Activated gamma-delta T cell (primary cell): ENCODE results near the gene B3GNT4.
"Not testable (repeated sequence)": the region's sequence is repeated elsewhere in the genome, so short reads cannot be mapped to it uniquely, and the experiment has no call there.

ENCODE experiments used
- DNase-seq: peaks from one replicate; lab custom pipeline; 2025; lab: John Stamatoyannopoulos, UW
- total RNA-seq, 2 donors: gene quantifications; one replicate each; lab custom pipeline; 2026; lab: John Stamatoyannopoulos, UW

Gene B3GNT4
- total RNA-seq = 0.36 to 0.48 reads per million in 2 donors

DNA sequence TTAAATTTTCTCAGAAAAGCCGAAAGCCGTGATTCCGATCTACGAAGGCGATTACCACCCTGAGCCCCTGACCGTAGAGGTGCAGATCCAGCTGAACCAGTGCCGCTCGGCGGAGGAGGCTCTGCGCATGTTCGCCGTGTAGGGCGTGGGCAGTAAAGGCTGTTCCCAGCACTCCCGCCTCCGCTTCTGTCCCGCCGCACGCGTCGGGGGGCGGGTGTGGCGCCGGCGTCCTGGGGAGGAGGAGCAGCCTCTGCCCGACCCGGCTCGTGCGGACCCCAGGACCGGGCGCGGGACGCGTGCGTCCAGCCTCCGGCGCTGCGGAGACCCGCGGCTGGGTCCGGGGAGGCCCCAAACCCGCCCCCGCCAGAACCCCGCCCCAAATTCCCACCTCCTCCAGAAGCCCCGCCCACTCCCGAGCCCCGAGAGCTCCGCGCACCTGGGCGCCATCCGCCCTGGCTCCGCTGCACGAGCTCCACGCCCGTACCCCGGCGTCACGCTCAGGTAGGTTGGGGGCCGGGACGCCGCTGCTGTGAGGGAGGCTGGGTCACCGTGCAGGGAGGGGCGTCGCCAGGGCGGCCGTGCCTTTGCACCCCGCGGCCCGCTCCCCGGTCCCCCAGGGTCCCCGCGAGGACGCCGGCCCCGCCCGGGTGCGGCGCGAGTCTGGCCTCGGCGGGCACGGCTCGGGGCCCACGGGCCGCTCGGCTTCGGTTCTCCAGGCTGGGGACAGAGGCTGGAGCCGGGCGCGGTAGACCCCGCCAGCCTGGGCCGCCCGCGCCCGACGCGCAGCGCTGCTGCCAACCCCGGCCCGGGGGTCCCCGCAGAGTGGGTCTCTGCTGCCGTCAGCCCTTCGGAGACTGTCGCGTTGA, at the start of gene B3GNT4:
TSS of gene B3GNT4 (plus strand) at position 409 of the 866 bp plus-strand sequence. CDS start 910 bp downstream, outside the sequence.
- peak; percentile 22 for DNase-seq

DNA sequence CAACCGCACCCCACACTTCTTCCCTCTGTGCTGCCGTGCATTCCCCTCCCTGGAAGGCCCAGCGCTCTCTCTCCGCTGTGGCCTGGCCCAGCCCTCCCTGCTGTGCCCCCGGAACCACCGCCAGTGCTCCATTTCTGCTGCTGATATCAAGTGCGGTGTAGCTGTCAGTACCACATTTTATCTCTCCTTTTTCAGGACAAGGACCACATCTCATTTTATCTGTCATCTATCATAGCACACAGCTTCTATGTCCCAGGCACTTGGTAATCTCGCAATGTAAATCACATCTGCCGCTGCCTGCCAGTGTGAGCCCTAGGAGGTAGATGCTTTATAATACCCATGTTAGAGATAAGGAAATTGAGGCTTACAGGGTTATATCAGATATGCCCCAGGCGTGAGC, 47.8 kb upstream of the B3GNT4 start:
- DNase-seq = no peak

DNA sequence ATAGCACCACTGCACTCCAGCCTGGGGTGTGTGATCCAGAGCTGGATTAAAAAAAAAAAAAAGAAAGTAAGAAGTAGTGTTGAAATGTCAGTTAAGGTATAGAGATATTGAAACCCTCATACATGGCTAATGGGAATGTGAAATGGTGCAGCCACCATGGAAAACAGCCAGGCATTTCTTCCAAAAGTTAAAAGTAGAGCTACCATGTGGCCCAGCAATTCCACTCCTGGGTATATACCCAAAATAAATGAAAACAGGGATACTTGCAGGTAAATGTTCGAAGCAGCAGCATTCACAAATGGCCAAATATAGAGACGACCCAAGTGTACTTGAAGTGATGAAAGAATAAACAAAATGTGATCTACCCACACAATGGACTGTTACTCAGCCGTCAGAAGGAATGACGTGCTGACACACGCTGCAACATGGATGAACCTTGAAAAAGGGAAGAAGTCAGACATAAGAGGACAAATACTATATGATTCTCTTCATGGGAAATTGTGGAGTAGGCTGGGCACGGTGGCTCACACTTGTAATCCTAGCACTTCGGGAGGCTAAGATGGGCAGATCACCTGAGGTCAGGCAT, 44.7 kb upstream of the B3GNT4 start:
- DNase-seq = no peak

DNA sequence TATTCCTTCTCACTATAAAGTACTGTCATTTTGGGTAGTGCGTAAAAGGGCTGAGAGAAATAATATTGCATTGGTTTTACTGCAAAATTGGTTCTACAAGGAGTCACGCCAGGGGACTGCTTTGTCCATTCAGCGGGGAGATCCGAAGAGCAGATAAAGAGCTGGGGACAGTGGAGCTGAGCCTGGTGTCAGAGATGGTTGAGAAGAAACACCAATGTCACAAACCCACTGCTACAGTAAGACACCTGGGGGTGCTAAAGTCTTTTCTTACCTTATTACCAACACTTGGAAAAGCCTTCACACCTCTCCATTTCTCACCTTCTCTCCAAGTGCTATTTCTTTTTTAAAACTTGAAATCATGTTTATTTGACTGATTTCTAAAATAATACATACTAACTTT, 43.6 kb upstream of the B3GNT4 start:
- DNase-seq = no peak

DNA sequence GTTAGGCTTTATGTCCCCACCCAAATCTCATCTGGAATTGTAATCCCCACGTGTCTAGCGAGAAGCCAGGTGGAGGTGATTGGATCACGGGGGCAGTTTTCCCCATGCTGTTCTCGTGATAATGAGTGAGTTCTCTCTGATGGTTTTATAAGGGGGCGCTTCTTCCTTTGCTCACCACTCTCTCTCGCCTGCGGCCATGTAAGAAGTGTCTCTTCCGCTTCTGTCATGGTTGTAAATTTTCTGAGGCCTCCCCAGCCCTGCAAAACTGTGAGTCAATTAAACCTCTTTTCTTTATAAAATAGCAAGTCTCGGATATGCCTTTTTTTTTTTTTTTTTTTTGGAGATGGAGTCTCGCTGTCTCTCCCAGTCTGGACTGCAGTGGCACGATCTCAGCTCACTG, 42.7 kb upstream of the B3GNT4 start:
- no peak for DNase-seq

DNA sequence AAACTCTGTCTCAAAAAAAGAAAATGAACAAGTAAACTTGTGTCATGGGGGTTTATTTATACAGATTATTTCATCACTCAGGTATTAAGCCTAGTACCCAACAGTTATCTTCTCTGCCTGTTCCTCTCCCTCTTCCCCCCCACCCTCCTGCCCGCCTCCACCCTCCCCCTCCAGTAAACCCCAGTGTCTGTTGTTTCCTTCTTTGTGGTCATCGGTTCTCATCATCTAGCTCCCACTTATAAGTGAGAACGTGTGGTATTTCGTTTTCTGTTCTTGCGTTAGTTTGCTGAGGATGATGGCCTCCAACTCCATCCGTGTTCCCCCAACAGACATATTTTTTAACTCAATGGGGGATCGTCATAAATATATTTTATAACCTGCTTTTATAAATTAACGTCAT, 41.8 kb upstream of the B3GNT4 start:
- DNase-seq = no peak

DNA sequence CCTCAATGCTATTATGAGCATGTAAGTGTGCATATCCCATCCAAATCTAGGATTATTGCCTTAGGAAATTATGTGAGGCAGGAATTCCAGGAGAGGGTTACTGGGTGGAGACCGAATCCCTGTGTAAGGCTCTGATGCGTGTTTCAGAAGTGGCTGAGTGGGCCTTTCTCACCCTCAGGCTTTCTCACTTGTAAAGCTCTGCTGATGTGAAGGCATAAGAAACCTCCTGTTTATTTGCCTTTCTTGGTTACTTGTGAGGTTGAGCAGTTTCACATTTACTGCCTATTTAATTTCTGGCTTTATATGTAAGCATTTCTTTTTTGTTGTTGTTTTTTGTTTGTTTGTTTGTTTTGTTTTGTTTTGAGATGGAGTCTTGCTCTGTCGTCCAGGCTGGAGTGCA, 40.5 kb upstream of the B3GNT4 start:
- no peak for DNase-seq

DNA sequence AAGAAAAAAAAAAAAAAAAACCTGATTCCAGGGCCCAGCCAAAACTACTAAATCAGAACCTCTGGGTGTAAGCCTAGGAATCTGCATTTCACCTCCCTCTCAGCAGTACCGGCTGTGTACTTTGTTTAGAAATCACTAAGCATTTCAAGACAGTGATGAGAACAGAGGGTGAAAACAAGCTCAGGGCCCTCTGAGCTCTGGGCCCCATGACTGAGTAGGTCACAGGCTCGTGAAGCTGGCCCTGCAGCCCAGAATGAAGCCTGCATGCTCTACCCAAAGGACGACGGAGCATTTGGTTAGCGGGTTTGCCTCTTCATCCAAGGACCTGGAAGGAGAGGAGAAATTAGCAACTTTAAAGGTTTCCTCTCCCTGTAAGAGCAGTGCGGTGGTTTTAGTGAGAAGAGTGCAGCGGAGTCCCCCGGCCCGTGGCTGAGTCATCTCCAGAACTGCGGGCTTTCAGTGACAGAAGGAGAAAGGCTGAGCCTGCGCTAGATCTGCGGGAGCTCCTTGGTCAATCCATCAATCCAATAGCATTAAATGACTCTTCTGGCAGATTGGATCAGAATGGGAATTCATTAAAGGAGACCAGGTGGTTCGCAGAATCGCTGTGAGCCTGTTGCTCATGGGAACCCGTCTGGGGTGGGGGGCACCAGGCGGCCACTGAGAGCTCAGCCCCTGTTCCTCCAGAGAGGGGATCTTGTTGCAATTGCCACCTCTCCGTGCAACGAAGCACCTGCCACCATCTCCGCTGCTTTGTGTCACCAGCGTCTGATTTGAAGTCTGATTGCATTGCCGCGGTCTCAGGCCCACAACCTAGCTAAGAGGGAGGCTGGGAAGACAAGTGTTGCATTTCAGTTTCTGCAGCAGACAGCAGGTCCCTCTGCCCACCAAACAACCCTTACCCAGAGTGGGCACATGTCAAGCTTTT, 36.8 kb upstream of the B3GNT4 start:
- no peak for DNase-seq

DNA sequence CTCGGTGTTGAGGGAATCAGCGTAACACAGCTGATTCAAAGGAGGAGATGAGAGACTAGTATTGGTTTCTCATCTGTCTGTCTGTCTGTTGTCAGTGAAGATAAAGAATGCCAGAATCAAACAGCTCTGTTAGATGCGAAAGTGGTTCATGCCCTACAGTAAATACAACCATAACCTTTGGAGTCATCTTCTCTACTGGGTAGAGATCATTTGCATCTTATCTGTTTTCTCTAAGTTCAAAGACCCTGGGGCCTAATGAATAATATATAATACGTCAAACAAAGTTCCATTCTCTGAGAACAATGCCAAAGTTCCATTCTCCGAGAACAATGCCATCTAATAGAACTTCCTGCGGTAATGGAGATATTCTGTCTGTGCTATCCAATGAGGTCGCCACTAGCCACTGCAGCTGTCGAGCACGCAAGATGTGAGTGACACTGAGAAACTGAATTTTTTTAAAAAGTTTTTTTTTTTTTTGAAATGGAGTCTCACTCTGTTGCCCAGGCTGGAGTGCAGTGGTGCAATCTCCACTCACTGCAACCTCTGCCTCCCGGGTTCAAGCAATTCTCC, 36.1 kb upstream of the B3GNT4 start:
- DNase-seq = no peak

DNA sequence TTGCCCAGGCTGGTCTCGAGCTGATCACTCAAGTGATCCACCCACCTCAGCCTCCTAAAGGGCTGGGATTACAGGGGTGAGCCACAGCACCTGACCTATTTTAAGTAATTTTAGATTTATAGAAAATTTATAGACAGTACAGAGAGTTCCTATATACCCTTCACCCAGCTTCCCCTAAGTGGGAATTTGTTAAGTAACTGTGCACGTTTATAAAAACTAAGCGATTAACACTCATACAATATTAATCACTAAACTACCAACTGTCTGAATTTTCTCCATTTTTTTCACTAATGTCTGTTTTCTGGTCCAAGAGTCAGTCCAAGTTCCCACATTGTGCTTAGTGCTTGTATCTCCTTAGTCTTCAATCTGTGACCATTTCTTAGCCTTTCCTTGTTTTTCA, 35.0 kb upstream of the B3GNT4 start:
- DNase-seq = no peak

DNA sequence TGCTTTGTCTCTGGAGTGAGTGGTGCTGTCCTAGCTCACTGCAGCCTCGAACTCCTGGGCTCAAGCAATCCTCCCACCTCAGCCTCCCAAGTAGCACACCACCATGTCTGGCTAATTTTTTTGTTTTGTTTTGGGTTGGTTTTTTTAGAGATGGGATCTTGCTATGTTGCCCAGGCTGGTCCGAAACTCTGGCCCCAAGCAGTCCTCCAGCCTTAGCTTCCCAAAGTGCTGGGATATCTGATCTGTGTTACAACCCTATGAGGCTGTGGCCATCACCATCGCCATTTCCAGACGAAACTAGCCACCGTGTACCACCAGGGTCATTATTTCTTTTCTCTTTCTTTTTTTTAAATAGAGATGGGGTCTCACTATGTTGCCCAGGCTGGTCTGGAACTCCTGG, 32.1 kb upstream of the B3GNT4 start:
- no peak for DNase-seq

DNA sequence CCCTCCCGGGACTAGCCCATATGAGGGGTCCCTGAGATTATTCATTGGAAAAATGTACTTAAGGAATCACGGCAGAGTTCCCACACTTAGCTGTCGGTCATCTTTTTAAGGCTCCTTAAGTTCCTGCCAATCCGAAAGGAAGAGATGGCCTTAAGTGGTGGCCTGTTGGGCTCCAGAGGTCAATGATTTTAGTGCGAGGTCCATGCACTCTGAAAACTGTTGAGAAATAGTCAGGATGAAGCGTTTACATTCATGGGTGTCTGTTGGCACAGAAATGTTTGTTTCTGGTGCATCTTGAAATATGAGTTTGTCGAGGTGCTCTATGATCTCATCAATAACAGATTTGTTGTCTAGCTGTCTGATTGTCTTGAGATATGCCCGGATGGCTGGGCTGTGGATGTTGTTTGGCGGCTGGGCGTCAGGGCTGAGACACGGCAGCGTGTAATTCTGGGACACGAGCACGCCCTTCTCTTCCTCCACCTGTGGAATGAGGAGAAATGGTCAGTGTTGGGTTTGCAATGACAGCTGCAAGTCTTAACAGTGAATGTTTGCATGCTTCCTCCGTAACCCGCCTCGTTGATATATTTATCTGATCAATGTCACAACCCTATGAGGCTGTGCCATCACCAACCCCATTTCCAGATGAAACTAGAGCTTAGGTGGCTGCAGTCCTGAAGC, 31.1 kb upstream of the B3GNT4 start:
- DNase-seq = no peak

DNA sequence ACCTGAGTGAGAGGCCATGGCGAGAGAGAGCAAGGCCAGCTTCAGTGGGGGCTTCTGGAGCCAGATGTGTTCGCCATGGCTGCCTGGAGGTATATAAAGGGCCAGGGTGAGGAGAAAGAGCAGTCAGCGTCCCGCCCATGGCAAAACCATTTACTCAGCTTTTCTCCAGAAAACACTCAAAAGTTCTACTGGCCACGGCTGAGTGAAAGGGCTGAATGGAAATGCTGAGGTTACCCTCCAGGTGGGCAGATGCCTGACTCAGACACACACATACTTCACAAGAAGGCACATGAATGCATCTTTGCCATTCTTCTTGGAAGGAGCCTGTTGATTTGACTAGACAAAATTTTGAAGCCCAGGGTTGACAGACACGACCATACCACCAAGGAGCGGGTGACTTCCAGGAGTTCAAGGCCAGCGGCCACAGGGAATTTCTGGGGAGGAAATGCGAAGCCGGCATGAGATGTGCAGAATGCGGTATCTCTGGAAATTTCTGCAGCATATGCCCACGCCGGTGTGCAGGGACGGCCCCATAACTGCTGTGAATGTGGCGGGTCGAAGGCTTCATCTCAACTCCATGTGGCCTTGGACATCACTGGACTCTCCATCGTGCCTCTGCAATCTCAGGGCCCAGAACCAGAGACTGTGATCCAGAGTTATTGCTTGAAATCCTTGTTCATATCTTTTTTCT, 29.2 kb upstream of the B3GNT4 start, which contains the start of gene IL31:
TSS of gene IL31 (minus strand) at position 67 of the 691 bp plus-strand sequence. CDS start at position 18, 49 bp downstream.
- DNase-seq = no peak

DNA sequence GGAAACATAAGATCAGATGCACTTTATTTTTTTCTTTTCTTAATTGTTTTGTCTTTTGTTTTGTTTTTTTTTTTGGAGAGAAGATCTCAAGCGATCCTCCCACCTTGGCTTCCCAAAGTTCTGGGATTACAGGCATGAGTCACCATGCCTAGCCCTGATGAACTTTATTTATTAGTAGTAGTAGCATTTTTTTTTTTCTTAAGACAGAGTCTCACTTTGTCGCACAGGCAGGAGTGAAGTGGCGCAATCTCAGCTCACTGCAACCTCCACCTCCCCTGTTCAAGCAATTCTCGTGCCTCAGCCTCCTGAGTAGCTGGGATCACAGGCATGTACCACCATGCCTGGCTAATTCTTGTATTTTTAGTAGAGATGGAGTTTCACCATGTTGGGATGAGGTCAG, 27.0 kb upstream of the B3GNT4 start:
- not testable (repeated sequence) for DNase-seq

DNA sequence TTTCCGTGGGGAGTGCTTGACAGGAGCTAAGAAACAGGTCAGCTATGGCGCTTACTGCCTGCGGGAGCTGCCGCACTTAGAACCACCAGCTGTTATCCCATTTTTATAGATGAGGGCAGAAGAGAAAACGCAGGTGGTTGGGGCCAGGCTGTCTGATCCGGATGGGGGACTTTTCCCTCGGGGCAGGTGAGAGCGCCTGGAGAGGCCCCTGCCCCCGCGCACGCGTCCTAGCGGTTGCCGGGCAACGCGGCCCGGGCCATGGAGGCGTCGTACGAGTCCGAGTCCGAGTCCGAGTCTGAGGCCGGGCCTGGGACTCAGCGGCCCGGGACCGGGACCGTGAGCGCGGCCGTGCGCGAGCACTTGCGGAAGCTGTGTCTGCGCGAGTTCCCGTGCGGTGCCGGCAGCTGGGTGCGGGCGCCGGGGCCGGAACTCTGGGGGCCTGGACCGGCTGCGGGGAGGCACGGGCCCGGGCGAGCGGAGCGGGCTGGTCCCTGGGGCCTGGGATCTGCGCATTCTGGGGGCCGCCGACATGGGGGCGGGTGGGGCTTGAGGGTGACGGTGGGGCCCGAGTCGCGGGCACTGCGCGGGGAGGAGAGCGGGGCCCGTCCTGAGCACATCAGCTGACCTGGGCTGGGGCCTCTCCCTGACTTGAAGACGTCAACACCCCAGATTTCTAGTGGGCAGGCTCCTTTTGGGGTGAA, 20.5 kb upstream of the B3GNT4 start, which contains the start of gene LRRC43:
TSS of gene LRRC43 (plus strand) at position 237 of the 701 bp plus-strand sequence. CDS start at position 259, 22 bp downstream.
- DNase-seq = peak; percentile 28

DNA sequence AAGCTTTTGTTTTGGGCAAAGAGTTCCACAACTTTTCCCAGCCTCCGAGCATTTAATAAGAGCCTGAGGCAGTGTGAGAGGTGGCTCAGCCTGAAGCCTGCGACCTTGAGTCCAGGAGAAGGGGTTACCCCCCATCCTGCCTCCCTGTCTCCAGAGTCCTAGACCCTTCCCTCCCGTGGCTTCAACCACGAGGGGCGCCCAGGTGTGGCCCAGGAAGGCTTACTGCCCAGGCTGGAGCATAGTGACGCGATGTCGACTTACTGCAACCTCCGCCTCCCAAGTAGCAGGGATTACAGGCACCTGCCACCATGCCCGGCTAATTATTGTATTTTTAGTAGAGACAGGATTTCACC, 19.9 kb upstream of the B3GNT4 start:
- no peak for DNase-seq

DNA sequence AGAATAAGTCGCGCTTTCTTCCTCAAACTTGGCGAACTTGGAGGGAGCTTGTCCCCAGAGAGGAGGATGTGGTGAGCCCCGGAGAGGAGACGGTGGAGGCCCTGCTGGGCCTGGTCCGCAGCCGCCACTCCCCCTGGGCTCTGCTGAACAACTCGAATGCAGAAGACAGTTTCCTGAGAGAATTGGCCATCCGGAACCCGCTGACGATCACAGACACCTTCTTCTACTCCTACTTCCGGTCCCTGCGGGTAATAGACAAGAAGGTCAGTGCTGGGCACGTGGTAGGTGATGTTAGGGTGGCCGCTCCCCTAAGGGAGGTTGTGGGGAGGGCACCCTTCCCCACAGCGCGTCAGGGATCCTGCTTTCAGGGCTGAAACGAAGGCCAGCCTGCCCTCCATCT, 19.0 kb upstream of the B3GNT4 start:
- no peak for DNase-seq

DNA sequence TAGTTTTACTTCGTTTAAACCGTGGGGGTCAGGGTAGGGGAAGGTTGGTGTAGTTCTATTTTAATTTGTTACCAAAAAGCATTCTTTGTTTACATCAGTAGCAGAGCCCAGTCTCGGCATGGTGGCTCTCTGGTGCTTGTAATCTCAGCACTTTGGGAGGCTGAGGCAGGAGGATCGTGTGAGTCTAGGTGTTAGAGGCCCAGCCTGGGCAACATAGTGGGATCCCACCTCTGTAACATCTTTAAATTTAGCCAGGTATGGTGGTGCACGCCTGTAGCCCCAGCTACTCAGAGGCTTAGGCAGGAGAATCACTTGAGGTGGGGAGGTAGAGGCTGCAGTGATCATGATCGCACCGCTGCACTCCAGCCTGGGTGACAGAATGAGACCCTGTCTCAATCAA, 18.4 kb upstream of the B3GNT4 start:
- no peak for DNase-seq

DNA sequence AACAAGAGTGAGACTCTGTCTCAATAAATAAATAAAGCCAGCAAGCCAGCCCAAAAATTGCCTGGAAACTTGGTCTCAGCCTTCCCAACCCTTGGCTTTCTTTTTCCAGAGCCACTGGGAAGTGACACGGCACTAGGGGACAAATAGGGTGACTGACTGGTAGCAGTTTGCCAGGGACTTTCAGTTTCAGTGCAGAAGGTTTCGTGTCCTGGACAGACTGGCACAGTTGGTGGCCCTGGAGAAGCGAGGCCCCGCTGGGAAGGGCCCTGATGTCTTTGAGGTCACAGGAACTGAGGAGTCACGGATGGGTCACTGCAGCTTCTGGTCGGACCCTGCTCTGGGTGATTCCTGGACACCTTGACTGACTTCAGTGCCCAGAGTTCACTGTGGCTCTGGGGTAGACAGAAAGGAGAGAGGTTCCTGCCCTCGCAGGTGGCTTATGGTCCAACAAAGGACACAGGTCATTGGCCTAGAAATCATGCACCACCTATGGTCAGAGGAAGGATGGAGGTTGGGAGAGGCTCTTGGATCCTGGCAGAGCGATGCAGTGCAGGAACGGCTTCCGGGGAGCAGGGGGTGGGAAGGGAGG, 17.9 kb upstream of the B3GNT4 start:
- no peak for DNase-seq

DNA sequence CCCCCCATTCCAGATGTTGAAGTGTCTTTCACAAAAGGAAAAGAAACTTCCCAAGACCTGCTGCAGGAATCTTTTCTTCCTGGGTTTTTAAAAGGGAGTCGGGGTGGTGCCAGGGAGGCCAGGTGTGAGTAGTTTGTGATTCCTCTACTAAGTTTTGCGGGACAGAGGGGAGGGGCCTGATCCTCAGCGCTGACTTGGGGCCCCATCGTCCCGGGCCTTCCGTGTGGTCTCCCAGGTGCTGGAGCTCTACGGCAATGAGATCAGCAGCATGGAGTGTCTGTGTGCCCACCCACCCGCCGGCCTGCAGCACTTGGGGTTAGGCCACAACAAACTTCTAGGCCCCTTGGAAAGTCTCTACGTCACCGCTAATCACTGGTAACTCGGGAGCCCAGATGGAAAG, 16.0 kb upstream of the B3GNT4 start:
- DNase-seq = no peak
